HepG2 (cell line): ENCODE data around the gene CACNA1G. TPM values are rescaled to one million over a fixed set of nuclear protein-coding genes. Genes with fewer than 3 reads are reported as not detected.

Experiments used
- DR1 ChIP-seq: sonication (generic); formaldehyde crosslinking; IDR thresholded peaks from 2 replicates; pipeline ENCODE4 v1.8.0; 2021; ENCODE audit warnings: mild to moderate bottlenecking, missing genetic modification reagents, inconsistent platforms
- EEA1 ChIP-seq: sonication (generic); formaldehyde crosslinking; IDR thresholded peaks from 2 replicates; pipeline ENCODE4 v1.5.1; 2020; ENCODE audit warnings: mild to moderate bottlenecking, missing genetic modification reagents, borderline replicate concordance
- GATAD1 ChIP-seq: IDR thresholded peaks from 2 replicates; pipeline ENCODE4 v1.6.1; 2016; ENCODE audit warnings: missing genetic modification reagents, missing compliant biosample characterization
- NR1H2 ChIP-seq: sonication (generic); formaldehyde crosslinking; IDR thresholded peaks from 2 replicates; pipeline ENCODE4 v1.8.1; 2022; ENCODE audit warnings: low read depth, missing genetic modification reagents, borderline replicate concordance
- PCBP2 ChIP-seq: fragments of 200-400 bp; formaldehyde crosslinking; optimal IDR thresholded peaks from 2 replicates; pipeline ENCODE3; 2018; ENCODE audit warnings: low read length, low read depth; ENCODE audit not compliant: poor library complexity, severe bottlenecking
- PHF8 ChIP-seq: sonication (generic); formaldehyde crosslinking; IDR thresholded peaks from 2 replicates; pipeline ENCODE4 v1.5.0; 2020; ENCODE audit warnings: missing genetic modification reagents
- SIX4 ChIP-seq: sonication (generic); formaldehyde crosslinking; IDR thresholded peaks from 2 replicates; pipeline ENCODE4 v1.4.0; 2020; ENCODE audit warnings: missing genetic modification reagents
- TCF12 ChIP-seq, 2 experiments: fragments of 450-650 bp in 1 of 2; sonication (generic) in 1 of 2; formaldehyde crosslinking in 1 of 2; IDR thresholded peaks; 2 replicates each; pipeline versions ENCODE4 v1.6.1 to v1.8.0; 2017 to 2022; ENCODE audit warnings: antibody characterized with exemption in 1 of 2, mild to moderate bottlenecking in 1 of 2, missing genetic modification reagents in 1 of 2, moderate library complexity in 1 of 2
- ZC3H4 ChIP-seq: sonication (generic); formaldehyde crosslinking; IDR thresholded peaks from 2 replicates; pipeline ENCODE4 v1.4.0; 2020; ENCODE audit warnings: missing genetic modification reagents, borderline replicate concordance
- ZNF30 ChIP-seq: sonication (generic); formaldehyde crosslinking; IDR thresholded peaks from 2 replicates; pipeline ENCODE4 v1.5.0; 2020; ENCODE audit warnings: mild to moderate bottlenecking, missing genetic modification reagents
- ZNF326 ChIP-seq: sonication (generic); formaldehyde crosslinking; IDR thresholded peaks from 2 replicates; pipeline ENCODE4 v1.4.0; 2020; ENCODE audit warnings: missing genetic modification reagents, borderline replicate concordance
- ZNF430 ChIP-seq: sonication (generic); formaldehyde crosslinking; IDR thresholded peaks from 2 replicates; pipeline ENCODE4 v1.9.0; 2021; ENCODE audit warnings: mild to moderate bottlenecking, missing genetic modification reagents
- ZNF567 ChIP-seq: sonication (generic); formaldehyde crosslinking; IDR thresholded peaks from 2 replicates; pipeline ENCODE4 v1.8.1; 2023; ENCODE audit warnings: mild to moderate bottlenecking, missing genetic modification reagents, borderline replicate concordance
- ZNF713 ChIP-seq: sonication (generic); formaldehyde crosslinking; IDR thresholded peaks from 2 replicates; pipeline ENCODE4 v1.4.0; 2020; ENCODE audit warnings: mild to moderate bottlenecking, missing genetic modification reagents
- ZNF776 ChIP-seq: sonication (generic); formaldehyde crosslinking; IDR thresholded peaks from 2 replicates; pipeline ENCODE4 v1.4.0; 2020; ENCODE audit warnings: mild to moderate bottlenecking, missing genetic modification reagents
- polyA plus RNA-seq, 8 experiments: library from polyadenylated mRNA; depleted of rRNA in 3 of 8; stranded (reverse) in 7 of 8; unstranded in 1 of 8; fragments of >200 nt; fragmentation: Illumina TruSeq in 4 of 8; extraction: Trizol in 4 of 8; gene quantifications; 2 replicates each; pipeline versions ENCODE4 v1.2.1 to v1.2.3, GENCODE V29; 2011 to 2016; ENCODE audit warnings: low read depth in 4 of 8, missing spikeins in 1 of 8, mixed read lengths in 1 of 8; ENCODE audit not compliant: insufficient read depth in 1 of 8
- total RNA-seq, 5 experiments: library from RNA; depleted of rRNA; stranded (reverse); fragments of >200 nt; fragmentation: Illumina TruSeq; extraction: Trizol; gene quantifications; 2 replicates each; pipeline ENCODE4 v1.2.3, GENCODE V29; 2016; ENCODE audit warnings: low read depth in 1 of 5
- TF ChIP-seq, protein P1 (sequence below): IDR thresholded peaks from 2 replicates; pipeline ENCODE4 v1.6.1; 2016; ENCODE audit warnings: missing genetic modification reagents, missing compliant biosample characterization
- TF ChIP-seq, protein P2 (sequence below): sonication (generic); formaldehyde crosslinking; IDR thresholded peaks from 2 replicates; pipeline ENCODE4 v1.4.0; 2020; ENCODE audit warnings: missing genetic modification reagents, mild to moderate bottlenecking, borderline replicate concordance
- TF ChIP-seq, protein P3 (sequence below): sonication (generic); formaldehyde crosslinking; IDR thresholded peaks from 2 replicates; pipeline ENCODE4 v1.4.0; 2020; ENCODE audit warnings: missing genetic modification reagents, borderline replicate concordance

The CACNA1G gene
- total and polyA plus RNA-seq, 2 of the 13 experiments (the other 11 are each of a cell fraction or from before 2014, with no cell fraction given), result 0.02 TPM; not detected in 1

DNA sequence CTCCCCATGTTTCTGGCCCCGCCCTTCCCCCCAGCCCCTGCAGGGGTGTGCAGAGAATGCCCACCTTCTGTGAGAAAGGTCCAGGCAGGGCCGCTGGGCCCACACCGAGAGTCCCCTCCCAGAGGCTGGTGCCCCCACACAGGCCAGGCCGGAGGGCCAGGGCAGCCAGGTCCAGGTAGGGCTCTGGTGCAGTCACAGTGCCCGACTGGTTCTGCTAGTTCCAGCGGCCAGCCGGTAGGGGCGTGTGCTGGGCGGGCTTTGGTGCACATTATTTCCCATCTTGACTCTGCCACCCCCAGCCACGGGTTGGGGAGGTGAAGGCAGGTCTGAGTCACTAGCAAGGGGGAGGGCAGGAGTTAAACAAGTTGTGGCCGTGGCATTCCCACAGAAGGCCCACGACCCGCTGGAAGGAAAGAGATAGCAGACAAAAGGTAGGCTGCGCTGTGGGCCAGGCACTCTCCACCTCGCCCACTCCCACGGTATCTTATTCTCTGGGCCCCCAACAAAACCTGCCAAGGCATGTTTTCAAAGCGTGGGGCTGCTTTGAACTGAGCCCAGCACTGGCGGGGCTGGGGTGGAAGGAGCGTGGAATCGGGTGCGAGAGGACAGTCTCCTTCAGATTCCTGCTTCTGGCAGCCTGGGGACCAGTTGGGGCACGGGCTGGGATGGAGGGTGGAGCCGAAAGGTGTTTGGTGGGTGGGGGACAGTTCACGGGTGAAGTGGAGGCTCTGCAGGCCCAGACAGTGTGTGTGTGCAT, 26.1 kb upstream of the CACNA1G start (continued):
- TF ChIP-seq, protein P1, sequence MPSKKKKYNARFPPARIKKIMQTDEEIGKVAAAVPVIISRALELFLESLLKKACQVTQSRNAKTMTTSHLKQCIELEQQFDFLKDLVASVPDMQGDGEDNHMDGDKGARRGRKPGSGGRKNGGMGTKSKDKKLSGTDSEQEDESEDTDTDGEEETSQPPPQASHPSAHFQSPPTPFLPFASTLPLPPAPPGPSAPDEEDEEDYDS (CRISPR knock-in tag), result no peak
- TF ChIP-seq, protein P2, sequence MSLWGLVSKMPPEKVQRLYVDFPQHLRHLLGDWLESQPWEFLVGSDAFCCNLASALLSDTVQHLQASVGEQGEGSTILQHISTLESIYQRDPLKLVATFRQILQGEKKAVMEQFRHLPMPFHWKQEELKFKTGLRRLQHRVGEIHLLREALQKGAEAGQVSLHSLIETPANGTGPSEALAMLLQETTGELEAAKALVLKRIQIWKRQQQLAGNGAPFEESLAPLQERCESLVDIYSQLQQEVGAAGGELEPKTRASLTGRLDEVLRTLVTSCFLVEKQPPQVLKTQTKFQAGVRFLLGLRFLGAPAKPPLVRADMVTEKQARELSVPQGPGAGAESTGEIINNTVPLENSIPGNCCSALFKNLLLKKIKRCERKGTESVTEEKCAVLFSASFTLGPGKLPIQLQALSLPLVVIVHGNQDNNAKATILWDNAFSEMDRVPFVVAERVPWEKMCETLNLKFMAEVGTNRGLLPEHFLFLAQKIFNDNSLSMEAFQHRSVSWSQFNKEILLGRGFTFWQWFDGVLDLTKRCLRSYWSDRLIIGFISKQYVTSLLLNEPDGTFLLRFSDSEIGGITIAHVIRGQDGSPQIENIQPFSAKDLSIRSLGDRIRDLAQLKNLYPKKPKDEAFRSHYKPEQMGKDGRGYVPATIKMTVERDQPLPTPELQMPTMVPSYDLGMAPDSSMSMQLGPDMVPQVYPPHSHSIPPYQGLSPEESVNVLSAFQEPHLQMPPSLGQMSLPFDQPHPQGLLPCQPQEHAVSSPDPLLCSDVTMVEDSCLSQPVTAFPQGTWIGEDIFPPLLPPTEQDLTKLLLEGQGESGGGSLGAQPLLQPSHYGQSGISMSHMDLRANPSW, result no peak
- TF ChIP-seq ZNF326 (CRISPR knock-in tag), result no peak
- TF ChIP-seq ZNF713, result no peak
- no peak for TF ChIP-seq GATAD1 (CRISPR knock-in tag)
- TF ChIP-seq DR1 (CRISPR knock-in tag), result no peak
- TF ChIP-seq PCBP2, result no peak
- no peak; the same call in none of the 2 replicates for TF ChIP-seq PHF8
- TF ChIP-seq SIX4 (CRISPR knock-in tag), result no peak
- TF ChIP-seq, protein P3, sequence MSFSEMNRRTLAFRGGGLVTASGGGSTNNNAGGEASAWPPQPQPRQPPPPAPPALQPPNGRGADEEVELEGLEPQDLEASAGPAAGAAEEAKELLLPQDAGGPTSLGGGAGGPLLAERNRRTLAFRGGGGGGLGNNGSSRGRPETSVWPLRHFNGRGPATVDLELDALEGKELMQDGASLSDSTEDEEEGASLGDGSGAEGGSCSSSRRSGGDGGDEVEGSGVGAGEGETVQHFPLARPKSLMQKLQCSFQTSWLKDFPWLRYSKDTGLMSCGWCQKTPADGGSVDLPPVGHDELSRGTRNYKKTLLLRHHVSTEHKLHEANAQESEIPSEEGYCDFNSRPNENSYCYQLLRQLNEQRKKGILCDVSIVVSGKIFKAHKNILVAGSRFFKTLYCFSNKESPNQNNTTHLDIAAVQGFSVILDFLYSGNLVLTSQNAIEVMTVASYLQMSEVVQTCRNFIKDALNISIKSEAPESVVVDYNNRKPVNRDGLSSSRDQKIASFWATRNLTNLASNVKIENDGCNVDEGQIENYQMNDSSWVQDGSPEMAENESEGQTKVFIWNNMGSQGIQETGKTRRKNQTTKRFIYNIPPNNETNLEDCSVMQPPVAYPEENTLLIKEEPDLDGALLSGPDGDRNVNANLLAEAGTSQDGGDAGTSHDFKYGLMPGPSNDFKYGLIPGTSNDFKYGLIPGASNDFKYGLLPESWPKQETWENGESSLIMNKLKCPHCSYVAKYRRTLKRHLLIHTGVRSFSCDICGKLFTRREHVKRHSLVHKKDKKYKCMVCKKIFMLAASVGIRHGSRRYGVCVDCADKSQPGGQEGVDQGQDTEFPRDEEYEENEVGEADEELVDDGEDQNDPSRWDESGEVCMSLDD (CRISPR knock-in tag), result no peak
- no peak for TF ChIP-seq ZNF30 (CRISPR knock-in tag)
- no peak for TF ChIP-seq ZNF776 (CRISPR knock-in tag)
- no peak for TF ChIP-seq EEA1 (CRISPR knock-in tag)
- TF ChIP-seq ZC3H4 (CRISPR knock-in tag), result no peak
- no peak for TF ChIP-seq NR1H2 (CRISPR knock-in tag)
- TF ChIP-seq ZNF567, result no peak
- no peak for TF ChIP-seq TCF12 (IDR thresholded peaks at IDR 0.05)
- TF ChIP-seq TCF12 (CRISPR knock-in tag; IDR thresholded peaks at IDR 0.05), result no peak
- no peak for TF ChIP-seq ZNF430
